ENCODE results near the gene MICOS13.
A peak's percentile ranks its signal among the peaks of the same experiment; 100 is the strongest.

The MICOS13 gene

GRCh38 chr19:5687360-5688198 lies 7.3 kb upstream of the MICOS13 start:
- no peak for DNase-seq
- ATAC-seq, result no peak

- DNase-seq, result peak; percentile 100
- ATAC-seq, result peak; percentile 78
These were observed 6.5 kb upstream of the MICOS13 start for GRCh38 chr19:5686647-5687359.

DNA sequence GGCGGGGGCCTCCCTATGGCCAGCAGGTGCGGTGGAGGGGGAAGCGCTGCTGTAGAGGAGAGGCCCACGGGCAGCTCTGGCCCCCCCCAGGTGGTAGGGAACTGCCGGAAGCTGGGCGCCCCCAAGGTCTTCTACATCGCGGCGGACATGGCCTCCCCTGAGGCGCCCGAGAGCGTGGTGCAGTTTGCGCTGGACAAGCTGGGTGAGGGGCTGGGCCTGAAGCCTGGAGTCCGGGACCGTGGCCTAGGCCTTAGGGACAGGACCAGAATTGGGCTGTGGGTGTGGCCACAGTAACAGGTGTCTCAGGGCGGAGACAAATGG lies 6.0 kb upstream of the MICOS13 start:
- ATAC-seq, result no peak
- no peak for DNase-seq

DNA sequence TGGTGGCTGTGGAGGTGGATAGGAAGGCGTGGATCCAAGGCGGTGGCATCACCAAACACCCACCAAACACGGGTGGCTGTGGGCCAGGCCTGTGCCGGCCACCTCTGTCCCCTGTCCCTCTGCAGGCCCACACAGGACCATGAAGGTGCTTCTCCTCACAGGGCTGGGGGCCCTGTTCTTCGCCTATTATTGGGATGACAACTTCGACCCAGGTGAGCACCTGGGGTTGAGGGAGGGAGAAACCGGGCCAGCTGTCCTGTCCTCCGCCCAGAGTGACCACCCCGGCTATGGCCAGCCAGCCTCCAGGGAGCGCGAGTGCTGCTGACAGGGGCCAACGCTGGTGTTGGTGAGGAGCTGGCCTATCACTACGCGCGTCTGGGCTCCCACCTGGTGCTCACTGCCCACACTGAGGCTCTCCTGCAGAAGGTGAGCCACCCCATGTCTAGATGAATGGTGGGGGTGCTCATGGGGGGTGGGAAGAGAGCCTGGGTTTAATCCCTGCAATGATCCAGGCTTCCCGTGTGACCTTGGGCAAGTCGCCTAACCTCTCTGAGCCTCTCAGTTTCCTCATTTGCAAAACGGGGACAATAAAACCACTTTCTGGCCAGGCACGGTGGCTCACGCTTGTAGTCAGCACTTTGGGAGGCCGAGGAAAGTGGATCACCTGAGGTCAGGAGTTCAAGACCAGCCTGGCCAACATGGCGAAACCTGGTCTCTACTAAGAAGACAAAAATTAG lies 4.5 kb upstream of the MICOS13 start:
- no peak for DNase-seq
- no peak for ATAC-seq

DNA sequence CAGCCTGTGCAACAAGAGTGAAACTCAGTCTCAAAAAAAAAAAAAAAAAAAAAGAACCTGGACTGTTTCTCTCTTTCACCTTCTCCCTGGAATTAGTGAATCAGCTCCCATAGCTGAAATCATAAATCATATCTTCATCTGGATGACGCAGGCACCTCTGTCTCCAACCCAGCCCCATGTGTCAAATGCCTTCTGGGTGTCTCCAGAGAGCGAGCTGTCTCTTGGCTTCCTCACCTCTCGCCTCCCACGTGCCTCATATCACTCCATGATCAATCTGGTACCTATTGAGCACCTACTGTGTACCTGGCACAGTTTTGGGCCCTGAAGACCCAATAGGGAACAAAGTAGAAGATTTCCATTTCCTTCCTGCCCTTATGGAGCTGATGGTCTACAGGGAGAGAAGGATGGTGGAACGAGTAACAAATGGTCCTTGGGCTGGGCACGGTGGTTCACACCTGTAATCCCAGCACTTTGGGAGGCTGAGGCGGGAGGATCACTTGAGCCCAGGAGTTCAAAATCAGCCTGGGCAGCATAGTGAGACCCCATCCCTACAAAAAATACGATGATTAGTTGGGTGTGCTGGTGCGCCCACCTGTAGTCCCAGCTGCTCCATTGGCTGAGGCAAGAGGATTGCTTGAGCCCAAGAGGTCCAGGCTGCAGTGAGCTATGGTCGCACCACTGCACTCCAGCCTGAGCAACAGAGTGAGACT lies 3.0 kb upstream of the MICOS13 start:
- no peak for DNase-seq
- ATAC-seq, result no peak

DNA sequence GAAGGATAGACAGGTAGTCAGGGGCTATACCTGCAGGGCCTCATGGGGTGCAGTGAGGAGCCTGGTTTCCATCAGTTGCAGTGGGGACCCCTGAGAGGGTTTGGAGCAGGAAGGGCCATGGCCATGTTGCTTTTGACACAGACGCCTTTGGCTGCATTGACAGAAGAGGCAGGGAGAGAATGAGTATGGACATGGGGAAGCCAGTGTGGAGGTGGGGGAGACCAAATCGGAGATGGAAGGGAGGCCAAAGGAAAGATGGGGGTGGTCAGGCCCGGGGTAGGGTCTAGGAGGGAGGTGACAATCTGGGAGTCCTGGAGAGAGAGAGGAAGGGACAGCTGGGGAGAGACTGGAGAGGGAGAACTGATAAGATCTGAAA lies 1.8 kb upstream of the MICOS13 start:
- ATAC-seq (no peak), DNase-seq (no peak)

- DNase-seq (no peak), ATAC-seq (no peak)
These were observed 1.2 kb upstream of the MICOS13 start for GRCh38 chr19:5681391-5682106.

DNA sequence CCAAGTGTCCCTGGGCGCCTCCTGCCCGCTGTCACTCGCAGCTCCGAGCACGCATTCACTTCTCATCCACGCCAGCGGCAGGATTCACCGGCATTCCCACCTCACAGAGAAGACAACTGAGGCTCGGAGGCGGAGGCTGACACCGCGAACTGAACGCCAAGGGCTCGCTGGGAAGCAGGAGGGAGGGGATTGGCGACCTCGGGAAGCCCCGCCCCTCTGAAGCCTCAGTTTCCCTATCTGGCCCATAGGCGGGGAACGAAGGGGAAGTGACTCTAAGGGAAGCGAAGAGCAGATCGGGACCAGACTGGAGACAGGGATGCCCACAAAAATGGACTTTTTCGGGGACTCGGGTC lies 256 bp downstream of the MICOS13 start:
- DNase-seq (no peak), ATAC-seq (no peak)

DNA sequence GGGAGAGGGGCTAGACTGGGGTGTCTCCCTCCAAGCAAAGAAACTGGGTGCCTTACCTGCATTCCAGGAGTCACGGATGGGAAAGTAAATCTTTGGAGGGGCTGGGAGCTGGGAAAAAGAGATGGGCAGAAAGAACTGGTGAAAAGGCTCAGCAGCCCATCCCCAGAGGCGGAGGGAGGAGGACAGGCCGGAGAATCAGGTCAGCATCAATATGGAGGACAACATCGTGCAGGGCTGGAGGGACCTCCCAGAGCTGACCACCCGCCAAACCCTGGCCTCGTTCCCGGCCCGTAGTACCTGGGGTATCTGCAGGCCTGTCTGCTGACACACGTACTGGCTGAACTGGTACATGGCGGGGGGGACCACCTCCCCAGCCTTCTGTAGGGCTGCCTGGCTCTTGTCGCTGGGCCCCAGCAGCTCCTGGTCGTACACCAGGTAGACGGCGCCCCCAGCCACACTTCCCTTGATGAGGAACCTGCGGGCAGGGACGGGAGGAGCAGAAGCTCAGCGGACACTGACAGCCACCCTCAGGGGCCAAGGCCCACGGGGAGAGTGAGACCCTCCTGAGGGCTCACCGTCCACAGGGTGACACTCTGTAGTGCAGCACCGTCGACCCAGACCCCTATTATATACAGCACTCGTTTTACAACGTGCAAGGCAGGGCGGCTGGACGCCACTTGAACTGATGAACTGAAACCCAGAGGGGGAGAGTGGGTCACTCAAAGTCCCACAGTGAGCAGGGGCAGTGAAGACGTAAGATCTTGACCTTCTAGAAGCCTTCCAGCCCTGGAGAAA lies 830 bp downstream of the MICOS13 start:
- DNase-seq (no peak), ATAC-seq (no peak)

DNA sequence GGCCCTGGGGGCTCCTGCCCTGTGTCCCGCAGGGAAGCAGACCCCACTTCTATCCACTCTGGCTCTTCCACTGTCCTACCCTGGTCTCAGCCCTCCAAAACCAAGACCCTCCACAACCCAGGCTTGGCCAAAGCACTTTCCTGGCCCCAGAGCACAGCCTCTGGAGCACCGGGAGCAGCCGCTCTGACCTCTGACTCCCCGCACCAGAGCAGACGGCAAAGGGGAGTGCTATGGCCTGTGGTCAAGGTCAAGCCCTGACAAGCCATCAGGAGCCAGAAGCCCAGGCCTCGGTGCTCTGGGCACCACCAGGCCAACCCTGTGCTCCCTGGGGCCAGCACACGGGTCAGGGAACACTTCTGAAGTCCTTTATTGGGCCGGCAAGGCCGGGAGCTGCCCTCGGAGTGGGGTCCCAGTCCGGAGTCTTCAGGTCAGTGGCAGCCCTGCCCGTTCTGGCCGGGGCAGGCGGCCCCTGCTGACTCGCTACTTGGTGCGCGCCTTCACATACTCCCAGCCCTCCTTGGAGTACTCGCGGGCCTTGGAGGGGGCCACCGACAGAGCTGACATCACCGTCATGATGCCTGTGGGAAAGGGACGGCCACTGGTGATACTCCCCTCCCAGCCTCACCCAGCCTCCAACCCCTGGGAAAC lies 2.1 kb downstream of the MICOS13 start:
- ATAC-seq (no peak), DNase-seq (no peak)

- no peak for DNase-seq
- no peak for ATAC-seq
These were observed 2.7 kb downstream of the MICOS13 start for GRCh38 chr19:5677580-5677979.

GRCh38 chr19:5677136-5677535 lies 3.2 kb downstream of the MICOS13 start:
- DNase-seq (no peak), ATAC-seq (no peak)

- no peak for ATAC-seq
These were observed 3.6 kb downstream of the MICOS13 start for GRCh38 chr19:5676772-5677105.

GRCh38 chr19:5676105-5676771 lies 4.1 kb downstream of the MICOS13 start:
- ATAC-seq, result no peak
- DNase-seq, result no peak

More at GRCh38 chr19:5676772-5677105, 3.6 kb downstream of the MICOS13 start:
- no peak for DNase-seq

DNA sequence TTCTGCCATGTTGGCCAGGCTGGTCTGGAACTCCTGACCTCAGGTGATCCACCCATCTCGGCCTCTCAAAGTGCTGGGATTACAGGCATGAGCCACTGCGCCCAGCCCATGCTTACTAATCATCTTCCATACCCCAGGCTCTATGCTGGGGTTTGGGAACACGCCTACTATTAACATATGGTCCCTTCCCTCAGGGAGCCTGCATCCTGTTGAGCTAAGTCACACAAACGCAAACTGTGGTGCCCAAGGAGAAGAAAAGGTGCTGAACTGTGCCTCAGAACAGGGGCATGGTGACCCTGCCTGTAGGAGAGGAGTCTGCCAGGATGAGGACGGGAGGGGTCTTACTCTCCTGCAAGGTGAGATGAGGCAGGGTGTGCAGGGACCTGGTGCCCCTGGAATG lies 5.6 kb downstream of the MICOS13 start:
- DNase-seq (no peak), ATAC-seq (no peak)

DNA sequence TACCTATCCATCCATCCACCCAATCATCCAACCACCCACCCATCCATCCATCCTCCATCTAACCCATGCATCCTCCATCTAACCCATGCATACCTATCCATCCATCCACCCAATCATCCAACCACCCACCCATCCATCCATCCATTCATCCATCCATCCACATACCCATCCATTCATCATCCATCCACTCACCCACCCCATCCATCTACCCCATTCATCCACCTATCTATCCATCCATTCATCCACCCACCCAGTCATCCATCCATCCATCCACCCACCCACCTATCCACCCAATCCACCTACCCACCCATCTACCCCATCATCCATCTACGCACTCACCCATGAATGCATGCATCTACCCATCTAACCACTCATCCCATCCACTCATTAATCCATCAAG lies 6.6 kb downstream of the MICOS13 start:
- DNase-seq, result no peak
- no peak for ATAC-seq

DNA sequence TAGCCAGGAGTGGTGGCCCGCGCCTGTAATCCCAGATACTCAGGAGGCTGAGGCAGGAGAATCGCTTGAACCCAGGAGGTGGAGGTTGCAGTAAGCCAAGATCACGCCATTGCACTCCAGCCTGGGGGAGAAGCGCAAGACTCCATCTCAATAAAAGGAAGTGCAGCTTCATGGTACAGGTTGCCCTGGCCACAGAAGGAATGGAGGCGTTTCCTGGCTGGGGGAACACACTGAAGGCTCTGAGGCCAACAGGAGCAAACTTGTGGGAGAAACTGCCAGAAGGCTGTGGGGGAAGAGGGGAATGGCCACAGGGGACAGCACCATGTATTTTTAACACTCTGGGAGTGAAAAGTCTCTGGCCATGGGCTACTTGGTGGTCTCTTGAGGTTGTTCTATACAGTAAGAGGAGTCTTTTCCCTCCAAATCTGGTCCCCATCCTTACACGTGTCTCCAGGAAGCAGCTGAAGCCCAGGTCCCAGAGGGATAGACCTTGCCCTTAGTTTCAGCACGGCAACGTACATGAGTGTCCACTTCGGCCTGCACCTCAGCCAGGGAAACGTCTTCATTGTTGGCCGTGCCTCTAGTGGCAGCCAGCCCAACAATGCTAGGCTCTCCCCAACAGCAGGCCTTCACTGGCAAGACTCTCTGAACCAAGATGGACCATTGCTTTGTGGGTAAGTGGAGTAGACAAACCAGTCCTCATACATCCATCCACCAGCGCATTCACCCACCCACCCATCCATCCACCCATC lies 7.4 kb downstream of the MICOS13 start:
- ATAC-seq (no peak), DNase-seq (no peak)

DNA sequence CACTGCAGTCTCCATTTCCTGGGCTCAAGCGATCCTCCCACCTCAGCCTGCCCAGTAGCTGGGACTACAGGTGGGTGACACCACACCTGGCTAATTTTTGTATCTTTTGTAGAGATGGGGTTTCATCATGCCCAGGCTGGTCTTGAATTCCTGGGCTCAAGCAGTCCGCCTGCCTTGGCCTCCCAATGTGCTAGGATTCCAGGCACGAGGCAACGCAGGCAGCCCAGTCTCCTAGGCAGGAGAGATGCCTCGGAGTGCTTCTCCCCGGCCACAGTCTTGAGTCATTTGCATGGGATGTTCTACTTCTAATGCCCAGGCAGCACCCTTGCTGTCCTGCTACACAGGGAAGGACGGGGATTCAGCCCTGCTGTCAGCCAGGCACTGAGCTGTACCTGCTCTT lies 8.7 kb downstream of the MICOS13 start:
- DNase-seq, result no peak
- ATAC-seq, result no peak

GRCh38 chr19:5669212-5669611 lies 11.1 kb downstream of the MICOS13 start:
- DNase-seq (no peak), ATAC-seq (no peak)
